OCI-LY1 (cell line): ENCODE measurements around the gene DSC3.

Source experiments
- EZH2 ChIP-seq: fragments of 200-600 bp; sonication (generic), shearing (Covaris generic); IDR thresholded peaks from 2 replicates; pipeline ENCODE4 v1.8.0; 2017; ENCODE audit warnings: borderline replicate concordance, mixed run types, mild to moderate bottlenecking, antibody characterized with exemption, low read length, moderate library complexity, mixed read lengths
- TF ChIP-seq, protein P1 (sequence below): fragments of 200-600 bp; sonication (generic), shearing (Covaris generic); IDR thresholded peaks from 2 replicates; pipeline ENCODE4 v1.5.1; 2017; ENCODE audit warnings: mild to moderate bottlenecking, antibody characterized with exemption, low read length, moderate library complexity, mixed read lengths

- TF ChIP-seq, protein P1, sequence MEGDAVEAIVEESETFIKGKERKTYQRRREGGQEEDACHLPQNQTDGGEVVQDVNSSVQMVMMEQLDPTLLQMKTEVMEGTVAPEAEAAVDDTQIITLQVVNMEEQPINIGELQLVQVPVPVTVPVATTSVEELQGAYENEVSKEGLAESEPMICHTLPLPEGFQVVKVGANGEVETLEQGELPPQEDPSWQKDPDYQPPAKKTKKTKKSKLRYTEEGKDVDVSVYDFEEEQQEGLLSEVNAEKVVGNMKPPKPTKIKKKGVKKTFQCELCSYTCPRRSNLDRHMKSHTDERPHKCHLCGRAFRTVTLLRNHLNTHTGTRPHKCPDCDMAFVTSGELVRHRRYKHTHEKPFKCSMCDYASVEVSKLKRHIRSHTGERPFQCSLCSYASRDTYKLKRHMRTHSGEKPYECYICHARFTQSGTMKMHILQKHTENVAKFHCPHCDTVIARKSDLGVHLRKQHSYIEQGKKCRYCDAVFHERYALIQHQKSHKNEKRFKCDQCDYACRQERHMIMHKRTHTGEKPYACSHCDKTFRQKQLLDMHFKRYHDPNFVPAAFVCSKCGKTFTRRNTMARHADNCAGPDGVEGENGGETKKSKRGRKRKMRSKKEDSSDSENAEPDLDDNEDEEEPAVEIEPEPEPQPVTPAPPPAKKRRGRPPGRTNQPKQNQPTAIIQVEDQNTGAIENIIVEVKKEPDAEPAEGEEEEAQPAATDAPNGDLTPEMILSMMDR = no peak
- TF ChIP-seq EZH2 = no peak
Measured at GRCh38 chr18:30945761-30946160, 96.8 kb downstream of the DSC3 start.
